NB4 (cell line): ENCODE results near the gene RASA3.

Source experiments
- POLR2A ChIP-seq: IDR thresholded peaks from 2 replicates; pipeline ENCODE4 v1.6.1; 2011; ENCODE audit warnings: mild to moderate bottlenecking; ENCODE audit not compliant: insufficient read length; ENCODE audit errors: extremely low read depth
- TF ChIP-seq, protein P1 (sequence below): IDR thresholded peaks from one replicate; pipeline ENCODE4 v1.5.1; 2012; ENCODE audit warnings: low read depth, low read length
- TF ChIP-seq, protein P2 (sequence below): IDR thresholded peaks from 2 replicates; pipeline ENCODE4 v1.6.1; 2011; ENCODE audit warnings: low read depth, low read length

DNA sequence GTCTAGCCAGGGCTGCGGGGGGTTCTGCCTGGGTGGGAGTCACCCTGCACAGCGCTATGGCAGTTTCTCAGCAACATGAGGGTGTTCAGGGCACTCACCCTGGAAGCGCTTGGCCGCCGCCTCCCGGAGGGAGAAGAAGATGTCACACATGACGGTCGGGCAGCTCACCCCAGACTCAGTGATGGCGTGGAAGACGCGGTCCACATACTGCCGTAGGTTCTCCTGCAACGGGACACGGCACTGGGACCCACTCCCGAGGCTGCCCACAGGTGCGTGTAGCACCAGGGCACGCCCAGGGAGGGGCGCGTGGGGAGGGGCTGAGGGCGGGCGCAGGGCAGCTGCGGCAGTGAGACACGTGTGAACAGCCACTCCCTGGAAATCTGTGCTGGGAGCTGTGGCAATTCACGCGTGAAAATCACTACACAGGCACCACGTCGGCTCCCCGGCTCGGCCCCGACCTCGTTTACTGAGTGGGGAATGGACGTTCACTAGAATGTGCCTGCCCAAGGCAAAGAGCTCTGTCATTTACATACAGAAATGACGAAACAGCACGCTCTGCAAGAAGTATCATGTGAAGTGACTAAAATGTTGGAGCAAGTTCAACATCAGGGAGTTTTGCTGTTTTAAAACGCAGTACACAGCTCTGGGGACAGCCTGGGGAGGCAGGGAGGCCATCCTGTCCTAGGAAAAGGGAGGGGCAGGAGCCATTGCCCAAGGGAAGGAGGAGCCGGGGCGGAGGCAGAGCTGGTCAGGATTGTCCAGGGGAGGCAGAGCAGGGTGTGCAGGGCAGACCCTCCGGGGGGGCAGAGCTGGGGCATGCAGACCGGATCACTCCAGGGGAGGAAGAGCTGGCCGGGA lies 117.1 kb downstream of the RASA3 start:
- TF ChIP-seq, protein P1, sequence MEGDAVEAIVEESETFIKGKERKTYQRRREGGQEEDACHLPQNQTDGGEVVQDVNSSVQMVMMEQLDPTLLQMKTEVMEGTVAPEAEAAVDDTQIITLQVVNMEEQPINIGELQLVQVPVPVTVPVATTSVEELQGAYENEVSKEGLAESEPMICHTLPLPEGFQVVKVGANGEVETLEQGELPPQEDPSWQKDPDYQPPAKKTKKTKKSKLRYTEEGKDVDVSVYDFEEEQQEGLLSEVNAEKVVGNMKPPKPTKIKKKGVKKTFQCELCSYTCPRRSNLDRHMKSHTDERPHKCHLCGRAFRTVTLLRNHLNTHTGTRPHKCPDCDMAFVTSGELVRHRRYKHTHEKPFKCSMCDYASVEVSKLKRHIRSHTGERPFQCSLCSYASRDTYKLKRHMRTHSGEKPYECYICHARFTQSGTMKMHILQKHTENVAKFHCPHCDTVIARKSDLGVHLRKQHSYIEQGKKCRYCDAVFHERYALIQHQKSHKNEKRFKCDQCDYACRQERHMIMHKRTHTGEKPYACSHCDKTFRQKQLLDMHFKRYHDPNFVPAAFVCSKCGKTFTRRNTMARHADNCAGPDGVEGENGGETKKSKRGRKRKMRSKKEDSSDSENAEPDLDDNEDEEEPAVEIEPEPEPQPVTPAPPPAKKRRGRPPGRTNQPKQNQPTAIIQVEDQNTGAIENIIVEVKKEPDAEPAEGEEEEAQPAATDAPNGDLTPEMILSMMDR, result no peak
- TF ChIP-seq POLR2A, result no peak
- TF ChIP-seq, protein P2, sequence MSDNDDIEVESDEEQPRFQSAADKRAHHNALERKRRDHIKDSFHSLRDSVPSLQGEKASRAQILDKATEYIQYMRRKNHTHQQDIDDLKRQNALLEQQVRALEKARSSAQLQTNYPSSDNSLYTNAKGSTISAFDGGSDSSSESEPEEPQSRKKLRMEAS, result no peak
